Small intestine (tissue), 4 donors: ENCODE measurements around the gene ACOX3. TPM values are rescaled to one million over a fixed set of nuclear protein-coding genes. Genes with fewer than 3 reads are reported as not detected.

Experiments used
- polyA plus RNA-seq, 4 donors: library from polyadenylated mRNA; stranded (reverse) in 3 of 4; unstranded in 1 of 4; fragments of 200-250 nt in 3 of 4; fragments of 120-200 nt in 1 of 4; gene quantifications; one replicate each; pipeline versions ENCODE4 v1.2.1 to v1.2.3, GENCODE V29; 2013
- donor health status: healthy with polysubstance abuse.
- donor health status: Bipolar disorder and iron deficiency.
- donor health status: healthy.

Gene ACOX3
- polyA plus RNA-seq, 4 donors, result 15.2 to 31.1 (median 23.6) TPM

Other genes starting within 250 kb of the ACOX3 start
- gene SH3TC1, start 241.4 kb downstream of the ACOX3 start, polyA plus RNA-seq, result 10 to 100 TPM in 1 of 4 donors, 1 to 10 TPM in 2, under 1 TPM in 1; 0.45 to 25.3 (median 6.3) TPM
- 10 to 100 TPM in 1 of 4 donors, 1 to 10 TPM in 2, under 1 TPM in 1; 0.67 to 13.2 (median 6.1) TPM for gene HTRA3, start 171.0 kb downstream of the ACOX3 start, polyA plus RNA-seq
- gene TRMT44, start 54 bp upstream of the ACOX3 start, polyA plus RNA-seq, result 10 to 100 TPM in 1 of 4 donors, 1 to 10 TPM in 3; 4.7 to 11.6 (median 5.2) TPM
- gene GPR78, start 139.7 kb upstream of the ACOX3 start, polyA plus RNA-seq, result under 1 TPM in 1 of 4 donors, not detected in 3; 0.06 TPM
- gene CPZ, start 152.0 kb upstream of the ACOX3 start, polyA plus RNA-seq, result 1 to 10 TPM in 2 of 4 donors, under 1 TPM in 1, not detected in 1; 0.27 to 3.8 (median 1.7) TPM